Natural killer cell (primary cell): ENCODE results near the gene TPM3. TPM values are rescaled to one million over a fixed set of nuclear protein-coding genes. Genes with fewer than 3 reads are reported as not detected.

ENCODE experiments used
- ATAC-seq, 3 donors: fragments of 150-1000 bp in 2 of 3; fragments of 200-7000 bp in 1 of 3; cut with Tn5 transposase; 1 replicate in 1 of 3; 2 replicates in 2 of 3; pipeline ENCODE4 v1.10.0; 2021; ENCODE audit warnings: mild to moderate bottlenecking in 2 of 3, moderate library complexity in 2 of 3
- DNase-seq, 2 donors: peaks; one replicate each; pipeline versions ENCODE4 v3.0.0 to v3.0.0-alpha.2; 2013 to 2021; ENCODE audit warnings: mixed read lengths in 1 of 2
- H3K27ac ChIP-seq: one replicate; pipeline ENCODE4 v1.5.1; 2013; ENCODE audit warnings: mild to moderate bottlenecking, low read length
- H3K27me3 ChIP-seq: one replicate; pipeline ENCODE4 v1.6.1; 2013; ENCODE audit warnings: low read length; ENCODE audit not compliant: control insufficient read depth, insufficient read depth
- H3K36me3 ChIP-seq: one replicate; pipeline ENCODE4 v1.6.1; 2013; ENCODE audit warnings: low read length; ENCODE audit not compliant: control insufficient read depth, insufficient read depth
- H3K4me1 ChIP-seq: one replicate; pipeline ENCODE4 v1.6.1; 2013; ENCODE audit warnings: low read length; ENCODE audit not compliant: control insufficient read depth, insufficient read depth
- H3K4me3 ChIP-seq: one replicate; pipeline ENCODE4 v1.5.1; 2013; ENCODE audit warnings: low read length
- H3K9me3 ChIP-seq: one replicate; pipeline ENCODE4 v1.6.1; 2013; ENCODE audit warnings: low read length; ENCODE audit not compliant: control insufficient read depth, insufficient read depth
- H3K27ac Mint-ChIP-seq, 2 donors: one replicate each; pipeline ENCODE4 v1.8.0; 2022; ENCODE audit warnings: mild to moderate bottlenecking in 2 of 2, mixed read lengths in 2 of 2, moderate library complexity in 1 of 2
- H3K27me3 Mint-ChIP-seq, 2 donors: one replicate each; pipeline ENCODE4 v1.8.0; 2022; ENCODE audit warnings: low read depth in 2 of 2, mixed read lengths in 2 of 2
- H3K36me3 Mint-ChIP-seq: one replicate; pipeline ENCODE4 v1.8.0; 2022; ENCODE audit warnings: mixed read lengths
- H3K4me1 Mint-ChIP-seq, 2 donors: one replicate each; pipeline ENCODE4 v1.8.0; 2022; ENCODE audit warnings: mixed read lengths in 2 of 2
- H3K4me3 Mint-ChIP-seq: one replicate; pipeline ENCODE4 v1.8.0; 2022; ENCODE audit warnings: mild to moderate bottlenecking, moderate library complexity, mixed read lengths
- H3K9me3 Mint-ChIP-seq, 2 donors: one replicate each; pipeline ENCODE4 v1.8.0; 2022; ENCODE audit warnings: mixed read lengths in 2 of 2
- WGBS: methylation state at CpG from one replicate; pipeline ENCODE4 v1.1.7; 2013; ENCODE audit warnings: missing lambda C conversion rate; ENCODE audit not compliant: insufficient coverage; 5-methylcytosine and 5-hydroxymethylcytosine counted together
- intact Hi-C: fragments of 100-400 bp; cut with micrococcal nuclease; formaldehyde crosslinking; loops from one replicate; pipeline ENCODE4 v1.14.2; 2022
- total RNA-seq, 4 donors: library from RNA; stranded (reverse); fragments of 120-200 nt in 1 of 4; gene quantifications; one replicate each; pipeline versions ENCODE4 v1.2.3 to v1.2.4, GENCODE V29; 2013 to 2022
- TF ChIP-seq, protein P1 (sequence below): fragments of 200-600 bp; IDR thresholded peaks from one replicate; pipeline ENCODE4 v1.8.0; 2022; ENCODE audit warnings: antibody characterized with exemption

TPM3 gene
- total RNA-seq, 3 donors from 2014 or later (not counting 1 experiment from before 2014, with no cell fraction given): 516 to 622 (median 551) TPM

DNA sequence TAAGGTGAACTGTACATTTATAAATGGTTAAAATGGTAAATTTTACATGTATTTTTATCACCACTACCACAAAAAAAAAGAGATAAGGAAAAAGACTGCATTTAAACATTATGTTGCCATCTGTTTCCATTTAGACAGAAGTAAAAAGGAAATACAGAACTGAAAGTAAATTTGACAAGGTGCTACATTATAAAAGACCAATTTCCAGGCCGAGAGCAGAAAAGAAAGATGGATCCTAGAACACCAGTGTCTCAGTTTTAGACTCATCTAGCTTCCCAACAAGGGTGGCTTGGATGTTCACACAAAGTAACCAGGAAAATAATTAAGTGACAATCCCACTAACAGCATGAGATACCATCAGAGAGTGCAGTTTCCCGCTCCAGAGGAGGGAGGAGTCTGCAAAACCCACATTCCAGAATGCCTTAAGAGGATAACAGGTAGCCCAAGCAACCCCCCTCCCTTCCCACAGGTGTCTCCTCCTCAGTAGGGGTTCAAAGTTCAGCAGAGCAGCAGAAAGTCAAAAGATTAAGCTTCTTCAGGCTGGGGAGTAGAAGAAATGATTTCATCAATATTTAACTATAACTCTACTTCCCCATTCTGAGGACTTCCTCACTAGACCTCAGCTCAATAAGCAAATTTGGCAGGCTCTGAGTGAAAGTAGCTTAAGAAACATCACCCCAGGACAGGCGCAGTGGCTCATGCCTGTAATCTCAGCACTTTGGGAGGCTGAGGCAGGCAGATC lies 11.8 kb downstream of the TPM3 start:
- peaks cover 75 to 78% of the 10 kb centered on the region in 2 donors for H3K4me1 Mint-ChIP-seq
- peak overlapping the region; percentile 92 to 97 for H3K27ac Mint-ChIP-seq
- peaks cover 66% of the 10 kb centered on the region for H3K4me1 ChIP-seq
- H3K27me3 ChIP-seq: no peaks in the 10 kb centered on the region
- WGBS: 32% methylated on average over 3 of the region's 3 CpGs
- no peaks in the 10 kb centered on the region for H3K9me3 Mint-ChIP-seq
- peaks cover 20% of the 10 kb centered on the region for H3K36me3 ChIP-seq
- H3K36me3 Mint-ChIP-seq: peaks cover 6% of the 10 kb centered on the region
- peak overlapping the region; percentile 59 for H3K27ac ChIP-seq
- peak overlapping the region; percentile 5 for H3K4me3 ChIP-seq
- H3K4me3 Mint-ChIP-seq: peak overlapping the region; percentile 90
- H3K27me3 Mint-ChIP-seq: no peaks in the 10 kb centered on the region
- peak in 1 of 2 donors; percentile 31 for DNase-seq
- intact Hi-C loops: no loop called here
- TF ChIP-seq, protein P1, sequence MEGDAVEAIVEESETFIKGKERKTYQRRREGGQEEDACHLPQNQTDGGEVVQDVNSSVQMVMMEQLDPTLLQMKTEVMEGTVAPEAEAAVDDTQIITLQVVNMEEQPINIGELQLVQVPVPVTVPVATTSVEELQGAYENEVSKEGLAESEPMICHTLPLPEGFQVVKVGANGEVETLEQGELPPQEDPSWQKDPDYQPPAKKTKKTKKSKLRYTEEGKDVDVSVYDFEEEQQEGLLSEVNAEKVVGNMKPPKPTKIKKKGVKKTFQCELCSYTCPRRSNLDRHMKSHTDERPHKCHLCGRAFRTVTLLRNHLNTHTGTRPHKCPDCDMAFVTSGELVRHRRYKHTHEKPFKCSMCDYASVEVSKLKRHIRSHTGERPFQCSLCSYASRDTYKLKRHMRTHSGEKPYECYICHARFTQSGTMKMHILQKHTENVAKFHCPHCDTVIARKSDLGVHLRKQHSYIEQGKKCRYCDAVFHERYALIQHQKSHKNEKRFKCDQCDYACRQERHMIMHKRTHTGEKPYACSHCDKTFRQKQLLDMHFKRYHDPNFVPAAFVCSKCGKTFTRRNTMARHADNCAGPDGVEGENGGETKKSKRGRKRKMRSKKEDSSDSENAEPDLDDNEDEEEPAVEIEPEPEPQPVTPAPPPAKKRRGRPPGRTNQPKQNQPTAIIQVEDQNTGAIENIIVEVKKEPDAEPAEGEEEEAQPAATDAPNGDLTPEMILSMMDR: no peak
- ATAC-seq: no peak
- no peaks in the 10 kb centered on the region for H3K9me3 ChIP-seq

DNA sequence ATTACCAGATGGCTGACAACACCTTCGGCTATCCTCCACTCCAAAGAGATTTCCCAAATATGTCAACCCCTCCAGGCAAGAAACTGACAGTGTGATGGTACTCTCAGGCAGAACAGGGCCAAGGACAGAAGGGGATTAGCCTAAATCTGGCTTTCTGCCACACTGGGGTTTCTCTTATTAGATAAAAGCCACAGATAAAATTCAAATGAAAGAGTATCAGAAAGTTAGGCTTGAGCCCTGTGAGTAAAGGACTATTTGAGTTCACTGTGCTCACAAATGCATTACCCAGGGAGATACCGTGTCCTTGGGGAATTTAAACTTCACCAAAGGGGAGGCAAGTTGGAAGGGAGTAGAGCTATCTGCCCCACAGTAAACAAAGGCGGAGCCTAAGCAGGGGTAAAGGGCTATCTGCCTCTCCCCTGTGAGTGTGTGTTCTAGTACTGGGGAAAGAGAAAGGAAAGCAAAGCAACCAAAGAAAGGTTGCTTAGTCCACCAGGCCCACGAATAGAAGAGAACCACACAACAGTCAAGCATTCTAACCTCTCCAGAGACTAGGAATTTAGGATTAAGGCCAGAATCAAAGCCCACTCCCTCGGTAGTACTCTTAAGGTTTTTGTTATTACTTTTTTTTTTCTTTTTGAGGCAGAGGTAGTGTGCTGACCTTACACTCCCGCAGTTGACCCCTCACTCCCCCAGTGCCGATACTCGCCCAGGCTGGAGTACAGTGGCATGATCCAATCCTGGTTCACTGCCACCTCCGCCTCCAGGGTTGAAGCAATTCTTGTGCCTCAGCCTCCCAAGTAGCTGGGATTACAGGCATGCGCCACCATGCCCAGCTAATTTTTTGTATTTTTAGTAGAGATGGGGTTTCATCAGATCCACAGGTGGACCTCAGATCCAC lies 12.7 kb downstream of the TPM3 start:
- H3K27ac Mint-ChIP-seq: peak overlapping the region; percentile 92 to 97
- peaks cover 66% of the 10 kb centered on the region for H3K4me1 ChIP-seq
- TF ChIP-seq, protein P1: no peak
- peaks cover 26% of the 10 kb centered on the region for H3K36me3 ChIP-seq
- no peaks in the 10 kb centered on the region for H3K27me3 ChIP-seq
- intact Hi-C loops: no loop called here
- H3K4me1 Mint-ChIP-seq: peaks cover 75 to 78% of the 10 kb centered on the region in 2 donors
- WGBS: 76% methylated on average over 8 of the region's 10 CpGs
- peak overlapping the region; percentile 59 for H3K27ac ChIP-seq
- no peak for ATAC-seq
- H3K4me3 ChIP-seq: no peak overlapping the region
- H3K36me3 Mint-ChIP-seq: peaks cover 6% of the 10 kb centered on the region
- peak in 1 of 2 donors; percentile 34 for DNase-seq
- H3K4me3 Mint-ChIP-seq: peak overlapping the region; percentile 90
- no peaks in the 10 kb centered on the region for H3K9me3 ChIP-seq
- no peaks in the 10 kb centered on the region for H3K27me3 Mint-ChIP-seq
- no peaks in the 10 kb centered on the region for H3K9me3 Mint-ChIP-seq

DNA sequence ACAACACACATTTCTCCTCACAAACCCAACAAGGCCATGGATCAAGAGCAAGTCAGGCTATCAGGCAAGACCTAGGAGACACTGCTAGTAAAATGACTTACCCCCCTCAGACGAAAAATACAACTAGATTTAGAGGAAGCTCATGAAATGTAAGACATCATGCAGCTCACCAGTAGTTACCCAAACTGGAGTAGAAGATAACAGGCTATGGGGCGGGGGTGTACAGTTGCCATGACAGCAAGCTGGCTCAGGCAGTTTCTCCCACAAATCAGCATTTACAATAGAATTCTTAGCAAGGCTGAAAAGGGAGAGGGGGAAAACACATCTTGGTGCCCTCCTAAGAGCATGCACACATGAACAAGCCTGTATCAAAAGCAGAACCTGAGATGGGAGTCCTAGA lies 13.9 kb downstream of the TPM3 start:
- H3K36me3 Mint-ChIP-seq: peaks cover 5% of the 10 kb centered on the region
- DNase-seq: no peak

More for the DNA sequence above, 13.9 kb downstream of the TPM3 start:
- H3K27ac Mint-ChIP-seq: peak overlapping the region; percentile 92 to 97
- no peaks in the 10 kb centered on the region for H3K9me3 ChIP-seq
- H3K4me3 ChIP-seq: no peak overlapping the region
- H3K27ac ChIP-seq: peak overlapping the region; percentile 28
- no peaks in the 10 kb centered on the region for H3K27me3 ChIP-seq
- H3K27me3 Mint-ChIP-seq: no peaks in the 10 kb centered on the region
- H3K4me1 ChIP-seq: peaks cover 59% of the 10 kb centered on the region
- 8% methylated on average over 2 of the region's 2 CpGs for WGBS
- H3K9me3 Mint-ChIP-seq: no peaks in the 10 kb centered on the region
- intact Hi-C loops: no loop called here
- peaks cover 28% of the 10 kb centered on the region for H3K36me3 ChIP-seq
- peak overlapping the region; percentile 60 for H3K4me3 Mint-ChIP-seq
- no peak for ATAC-seq
- TF ChIP-seq, protein P1: no peak
- H3K4me1 Mint-ChIP-seq: peaks cover 68 to 72% of the 10 kb centered on the region in 2 donors
